ENCODE measurements around the gene IL16.
"Not testable (repeated sequence)": the region's sequence is repeated elsewhere in the genome, so short reads cannot be mapped to it uniquely, and the experiment has no call there.

IL16 gene

GRCh38 chr15:81337241-81337640, 140.6 kb downstream of the IL16 start:
- H3K4me3 ChIP-seq (ENCODE audit: low read length in 2 of 2) = no peak overlapping the region
- no peak overlapping the region for H3K27ac ChIP-seq (ENCODE audit: low read length)
- H3K36me3 ChIP-seq (ENCODE audit: control insufficient read depth in 2 of 2, insufficient read depth in 2 of 2, low read length in 2 of 2) = no peaks in the 10 kb centered on the region
- H3K9me3 ChIP-seq (ENCODE audit: control insufficient read depth in 2 of 2, low read length in 2 of 2) = no peaks in the 10 kb centered on the region
- H3K9ac ChIP-seq (ENCODE audit: low read length in 2 of 2) = no peak overlapping the region
- no peaks in the 10 kb centered on the region for H3K27me3 ChIP-seq (ENCODE audit: control insufficient read depth in 1 of 2, insufficient read depth in 2 of 2, low read length in 2 of 2)
- H3K4me1 ChIP-seq (ENCODE audit: control insufficient read depth, insufficient read depth, low read length) = peaks cover 4% of the 10 kb centered on the region

GRCh38 chr15:81337713-81338157, 141.1 kb downstream of the IL16 start:
- H3K27me3 ChIP-seq (ENCODE audit: control insufficient read depth in 1 of 2, insufficient read depth in 2 of 2, low read length in 2 of 2) = no peaks in the 10 kb centered on the region
- H3K9me3 ChIP-seq (ENCODE audit: control insufficient read depth in 2 of 2, low read length in 2 of 2) = no peaks in the 10 kb centered on the region
- H3K9ac ChIP-seq (ENCODE audit: low read length in 2 of 2) = no peak overlapping the region
- H3K27ac ChIP-seq (ENCODE audit: low read length) = peak overlapping the region; percentile 11
- H3K4me3 ChIP-seq (ENCODE audit: low read length in 2 of 2) = no peak overlapping the region
- no peaks in the 10 kb centered on the region for H3K36me3 ChIP-seq (ENCODE audit: control insufficient read depth in 2 of 2, insufficient read depth in 2 of 2, low read length in 2 of 2)
- H3K4me1 ChIP-seq (ENCODE audit: control insufficient read depth, insufficient read depth, low read length) = peaks cover 4% of the 10 kb centered on the region

- Histone ChIP-seq H3K27me3 (ENCODE audit: control insufficient read depth in 1 of 2, insufficient read depth in 2 of 2, low read length in 2 of 2) (no peaks in the 10 kb centered on the region), H3K9ac (ENCODE audit: low read length in 2 of 2) (no peak overlapping the region), H3K4me1 (ENCODE audit: control insufficient read depth, insufficient read depth, low read length) (peaks cover 4% of the 10 kb centered on the region), H3K36me3 (ENCODE audit: control insufficient read depth in 2 of 2, insufficient read depth in 2 of 2, low read length in 2 of 2) (no peaks in the 10 kb centered on the region), H3K4me3 (ENCODE audit: low read length in 2 of 2) (no peak overlapping the region), H3K27ac (ENCODE audit: low read length) (peak overlapping the region; percentile 11), H3K9me3 (ENCODE audit: control insufficient read depth in 2 of 2, low read length in 2 of 2) (no peaks in the 10 kb centered on the region)
These were observed 141.7 kb downstream of the IL16 start for GRCh38 chr15:81338170-81339007.

- Histone ChIP-seq H3K36me3 (ENCODE audit: control insufficient read depth in 2 of 2, insufficient read depth in 2 of 2, low read length in 2 of 2) (no peaks in the 10 kb centered on the region), H3K4me3 (ENCODE audit: low read length in 2 of 2) (no peak overlapping the region), H3K27me3 (ENCODE audit: control insufficient read depth in 1 of 2, insufficient read depth in 2 of 2, low read length in 2 of 2) (no peaks in the 10 kb centered on the region), H3K9ac (ENCODE audit: low read length in 2 of 2) (no peak overlapping the region), H3K27ac (ENCODE audit: low read length) (no peak overlapping the region), H3K4me1 (ENCODE audit: control insufficient read depth, insufficient read depth, low read length) (peaks cover 4% of the 10 kb centered on the region), H3K9me3 (ENCODE audit: control insufficient read depth in 2 of 2, low read length in 2 of 2) (no peaks in the 10 kb centered on the region)
These were observed 142.6 kb downstream of the IL16 start for GRCh38 chr15:81339321-81339720.

- H3K27ac ChIP-seq (ENCODE audit: low read length) = no peak overlapping the region
- H3K27me3 ChIP-seq (ENCODE audit: control insufficient read depth in 1 of 2, insufficient read depth in 2 of 2, low read length in 2 of 2) = no peaks in the 10 kb centered on the region
- no peak overlapping the region for H3K9ac ChIP-seq (ENCODE audit: low read length in 2 of 2)
- H3K9me3 ChIP-seq (ENCODE audit: control insufficient read depth in 2 of 2, low read length in 2 of 2) = no peaks in the 10 kb centered on the region
- no peak overlapping the region for H3K4me3 ChIP-seq (ENCODE audit: low read length in 2 of 2)
- no peaks in the 10 kb centered on the region for H3K36me3 ChIP-seq (ENCODE audit: control insufficient read depth in 2 of 2, insufficient read depth in 2 of 2, low read length in 2 of 2)
- peaks cover 4% of the 10 kb centered on the region for H3K4me1 ChIP-seq (ENCODE audit: control insufficient read depth, insufficient read depth, low read length)
These were observed 143.2 kb downstream of the IL16 start for GRCh38 chr15:81339851-81340250.

- no peak overlapping the region for H3K9ac ChIP-seq (ENCODE audit: low read length in 2 of 2)
- H3K9me3 ChIP-seq (ENCODE audit: control insufficient read depth in 2 of 2, low read length in 2 of 2) = no peaks in the 10 kb centered on the region
- H3K36me3 ChIP-seq (ENCODE audit: control insufficient read depth in 2 of 2, insufficient read depth in 2 of 2, low read length in 2 of 2) = no peaks in the 10 kb centered on the region
- H3K4me3 ChIP-seq (ENCODE audit: low read length in 2 of 2) = no peak overlapping the region
- no peaks in the 10 kb centered on the region for H3K27me3 ChIP-seq (ENCODE audit: control insufficient read depth in 1 of 2, insufficient read depth in 2 of 2, low read length in 2 of 2)
- H3K27ac ChIP-seq (ENCODE audit: low read length) = no peak overlapping the region
- H3K4me1 ChIP-seq (ENCODE audit: control insufficient read depth, insufficient read depth, low read length) = peaks cover 4% of the 10 kb centered on the region
These were observed 144.7 kb downstream of the IL16 start for GRCh38 chr15:81341351-81341750.

- Histone ChIP-seq H3K4me1 (ENCODE audit: control insufficient read depth, insufficient read depth, low read length) (peaks cover 4% of the 10 kb centered on the region), H3K4me3 (ENCODE audit: low read length in 2 of 2) (no peak overlapping the region), H3K9ac (ENCODE audit: low read length in 2 of 2) (no peak overlapping the region), H3K36me3 (ENCODE audit: control insufficient read depth in 2 of 2, insufficient read depth in 2 of 2, low read length in 2 of 2) (no peaks in the 10 kb centered on the region), H3K9me3 (ENCODE audit: control insufficient read depth in 2 of 2, low read length in 2 of 2) (no peaks in the 10 kb centered on the region), H3K27me3 (ENCODE audit: control insufficient read depth in 1 of 2, insufficient read depth in 2 of 2, low read length in 2 of 2) (no peaks in the 10 kb centered on the region), H3K27ac (ENCODE audit: low read length) (no peak overlapping the region)
These were observed 146.7 kb downstream of the IL16 start for GRCh38 chr15:81343371-81343770.

- Histone ChIP-seq H3K9ac (ENCODE audit: low read length in 2 of 2) (no peak overlapping the region), H3K27me3 (ENCODE audit: control insufficient read depth in 1 of 2, insufficient read depth in 2 of 2, low read length in 2 of 2) (no peaks in the 10 kb centered on the region), H3K9me3 (ENCODE audit: control insufficient read depth in 2 of 2, low read length in 2 of 2) (no peaks in the 10 kb centered on the region), H3K4me1 (ENCODE audit: control insufficient read depth, insufficient read depth, low read length) (no peaks in the 10 kb centered on the region), H3K4me3 (ENCODE audit: low read length in 2 of 2) (no peak overlapping the region), H3K27ac (ENCODE audit: low read length) (no peak overlapping the region), H3K36me3 (ENCODE audit: control insufficient read depth in 2 of 2, insufficient read depth in 2 of 2, low read length in 2 of 2) (no peaks in the 10 kb centered on the region)
These were observed 149.9 kb downstream of the IL16 start for GRCh38 chr15:81346611-81347010.

- H3K4me3 ChIP-seq (ENCODE audit: low read length in 2 of 2) = no peak overlapping the region
- H3K27ac ChIP-seq (ENCODE audit: low read length) = no peak overlapping the region
These were observed 151.2 kb downstream of the IL16 start for GRCh38 chr15:81347910-81348309.

GRCh38 chr15:81348691-81349090, 152.0 kb downstream of the IL16 start:
- not testable (repeated sequence) for H3K9me3 ChIP-seq (ENCODE audit: control insufficient read depth in 2 of 2, low read length in 2 of 2); H3K4me1 ChIP-seq (ENCODE audit: control insufficient read depth, insufficient read depth, low read length); H3K4me3 ChIP-seq (ENCODE audit: low read length in 2 of 2); H3K27me3 ChIP-seq (ENCODE audit: control insufficient read depth in 1 of 2, insufficient read depth in 2 of 2, low read length in 2 of 2); H3K9ac ChIP-seq (ENCODE audit: low read length in 2 of 2); H3K36me3 ChIP-seq (ENCODE audit: control insufficient read depth in 2 of 2, insufficient read depth in 2 of 2, low read length in 2 of 2); H3K27ac ChIP-seq (ENCODE audit: low read length)

More at GRCh38 chr15:81347910-81348309, 151.2 kb downstream of the IL16 start:
- no peaks in the 10 kb centered on the region for H3K9me3 ChIP-seq (ENCODE audit: control insufficient read depth in 2 of 2, low read length in 2 of 2)
- no peak overlapping the region for H3K9ac ChIP-seq (ENCODE audit: low read length in 2 of 2)
- no peaks in the 10 kb centered on the region for H3K4me1 ChIP-seq (ENCODE audit: control insufficient read depth, insufficient read depth, low read length)
- H3K27me3 ChIP-seq (ENCODE audit: control insufficient read depth in 1 of 2, insufficient read depth in 2 of 2, low read length in 2 of 2) = no peaks in the 10 kb centered on the region
- H3K36me3 ChIP-seq (ENCODE audit: control insufficient read depth in 2 of 2, insufficient read depth in 2 of 2, low read length in 2 of 2) = no peaks in the 10 kb centered on the region

- Histone ChIP-seq H3K36me3 (ENCODE audit: control insufficient read depth in 2 of 2, insufficient read depth in 2 of 2, low read length in 2 of 2) (no peaks in the 10 kb centered on the region), H3K4me1 (ENCODE audit: control insufficient read depth, insufficient read depth, low read length) (no peaks in the 10 kb centered on the region), H3K27me3 (ENCODE audit: control insufficient read depth in 1 of 2, insufficient read depth in 2 of 2, low read length in 2 of 2) (no peaks in the 10 kb centered on the region), H3K9me3 (ENCODE audit: control insufficient read depth in 2 of 2, low read length in 2 of 2) (no peaks in the 10 kb centered on the region), H3K9ac (ENCODE audit: low read length in 2 of 2) (no peak overlapping the region), H3K27ac (ENCODE audit: low read length) (no peak overlapping the region), H3K4me3 (ENCODE audit: low read length in 2 of 2) (no peak overlapping the region)
These were observed 152.6 kb downstream of the IL16 start for GRCh38 chr15:81349271-81349670.

Measured in stomach smooth muscle (tissue), 2 donors.